ENCODE measurements around the gene KIF13A.
"Not testable (repeated sequence)": the region's sequence is repeated elsewhere in the genome, so short reads cannot be mapped to it uniquely, and the experiment has no call there.

The KIF13A gene

GRCh38 chr6:17987447-17987696 lies at the start of gene KIF13A:
Gene KIF13A (minus strand): TSS chr6:17987635. CDS start chr6:17987463, 172 bp downstream.
- DNase-seq (ENCODE audit: low read depth in 2 of 2) = no peak

- no peak for DNase-seq (ENCODE audit: low read depth in 2 of 2)
Observed at GRCh38 chr6:18036781-18037180, 49.3 kb upstream of the KIF13A start.

GRCh38 chr6:18035330-18035854 lies 48.0 kb upstream of the KIF13A start:
- DNase-seq (ENCODE audit: low read depth in 2 of 2) = no peak

- DNase-seq (ENCODE audit: low read depth in 2 of 2) = no peak
Observed at GRCh38 chr6:18034798-18035202, 47.4 kb upstream of the KIF13A start.

GRCh38 chr6:18031680-18032256 lies 44.3 kb upstream of the KIF13A start:
- DNase-seq (ENCODE audit: low read depth in 2 of 2) = no peak

GRCh38 chr6:18031189-18031588 lies 43.8 kb upstream of the KIF13A start:
- DNase-seq (ENCODE audit: low read depth in 2 of 2) = no peak

GRCh38 chr6:18028332-18028731 lies 40.9 kb upstream of the KIF13A start:
- no peak for DNase-seq (ENCODE audit: low read depth in 2 of 2)

- no peak for DNase-seq (ENCODE audit: low read depth in 2 of 2)
Observed at GRCh38 chr6:18025596-18025995, 38.2 kb upstream of the KIF13A start.

- no peak for DNase-seq (ENCODE audit: low read depth in 2 of 2)
Observed at GRCh38 chr6:18024876-18025275, 37.4 kb upstream of the KIF13A start.

- no peak for DNase-seq (ENCODE audit: low read depth in 2 of 2)
Observed at GRCh38 chr6:18023891-18024290, 36.5 kb upstream of the KIF13A start.

GRCh38 chr6:18022398-18023231 lies 35.2 kb upstream of the KIF13A start:
- DNase-seq (ENCODE audit: low read depth in 2 of 2) = no peak

- no peak for DNase-seq (ENCODE audit: low read depth in 2 of 2)
Observed at GRCh38 chr6:18021166-18021850, 33.9 kb upstream of the KIF13A start.

- not testable (repeated sequence) for DNase-seq (ENCODE audit: low read depth in 2 of 2)
Observed at GRCh38 chr6:18020545-18020944, 33.1 kb upstream of the KIF13A start.

GRCh38 chr6:18019539-18020534 lies 32.4 kb upstream of the KIF13A start:
- DNase-seq (ENCODE audit: low read depth in 2 of 2) = no peak

GRCh38 chr6:18019133-18019532 lies 31.7 kb upstream of the KIF13A start:
- not testable (repeated sequence) for DNase-seq (ENCODE audit: low read depth in 2 of 2)

GRCh38 chr6:18016698-18017097 lies 29.3 kb upstream of the KIF13A start:
- DNase-seq (ENCODE audit: low read depth in 2 of 2) = no peak

GRCh38 chr6:18016133-18016532 lies 28.7 kb upstream of the KIF13A start:
- no peak for DNase-seq (ENCODE audit: low read depth in 2 of 2)

GRCh38 chr6:18011287-18011686 lies 23.9 kb upstream of the KIF13A start:
- no peak for DNase-seq (ENCODE audit: low read depth in 2 of 2)

- not testable (repeated sequence) for DNase-seq (ENCODE audit: low read depth in 2 of 2)
Observed at GRCh38 chr6:18010540-18010939, 23.1 kb upstream of the KIF13A start.

GRCh38 chr6:18004256-18004985 lies 17.0 kb upstream of the KIF13A start:
- DNase-seq (ENCODE audit: low read depth in 2 of 2) = no peak

- DNase-seq (ENCODE audit: low read depth in 2 of 2) = no peak
Observed at GRCh38 chr6:17999425-17999824, 12.0 kb upstream of the KIF13A start.

Data from stimulated activated CD4-positive, alpha-beta T cell treated with anti-CD3 and anti-CD28 coated beads, Interleukin-1b, Interleukin-23, amount 100 ng/mL, for 4 hours (primary cell).